Measurements from ENCODE around the gene ATP8A2. TPM values are rescaled to one million over a fixed set of nuclear protein-coding genes. Genes with fewer than 3 reads are reported as not detected.

ATP8A2 gene
- total RNA-seq, 2 donors from 2014 or later = 0.41 to 1.6 TPM

GRCh38 chr13:25927932-25928331, 556.2 kb downstream of the ATP8A2 start:
- Histone ChIP-seq H3K27ac (no peak overlapping the region), H3K9me3 (no peaks in the 10 kb centered on the region), H3K36me3 (no peaks in the 10 kb centered on the region), H3K4me1 (ENCODE audit: control insufficient read depth in 1 of 2, low read depth in 2 of 2) (no peaks in the 10 kb centered on the region), H3K27me3 (replicated peaks; ENCODE audit: insufficient read depth) (no peaks in the 10 kb centered on the region), H3K4me3 (no peak overlapping the region)
- DNase-seq (ENCODE audit: low spot score) = no peak
- no peak for TF ChIP-seq CTCF (IDR thresholded peaks at IDR 0.05)
- no peak for ATAC-seq (ENCODE audit: insufficient number of reproducible peaks, low FRiP score, low read depth)

GRCh38 chr13:25928941-25929505, 557.2 kb downstream of the ATP8A2 start:
- no peak for ATAC-seq (ENCODE audit: insufficient number of reproducible peaks, low FRiP score, low read depth)
- Histone ChIP-seq H3K36me3 (no peaks in the 10 kb centered on the region), H3K9me3 (no peaks in the 10 kb centered on the region), H3K27ac (no peak overlapping the region), H3K4me1 (ENCODE audit: control insufficient read depth in 1 of 2, low read depth in 2 of 2) (no peaks in the 10 kb centered on the region), H3K27me3 (replicated peaks; ENCODE audit: insufficient read depth) (no peaks in the 10 kb centered on the region), H3K4me3 (no peak overlapping the region)
- no peak for TF ChIP-seq CTCF (IDR thresholded peaks at IDR 0.05)
- DNase-seq (ENCODE audit: low spot score) = no peak

- Histone ChIP-seq H3K9me3 (no peaks in the 10 kb centered on the region), H3K27ac (no peak overlapping the region), H3K4me3 (no peak overlapping the region), H3K36me3 (no peaks in the 10 kb centered on the region), H3K4me1 (ENCODE audit: control insufficient read depth in 1 of 2, low read depth in 2 of 2) (no peaks in the 10 kb centered on the region), H3K27me3 (replicated peaks; ENCODE audit: insufficient read depth) (no peaks in the 10 kb centered on the region)
- DNase-seq (ENCODE audit: low spot score) = no peak
- no peak for TF ChIP-seq CTCF (IDR thresholded peaks at IDR 0.05)
- no peak for ATAC-seq (ENCODE audit: insufficient number of reproducible peaks, low FRiP score, low read depth)
These were observed 558.0 kb downstream of the ATP8A2 start for GRCh38 chr13:25929816-25930215.

GRCh38 chr13:25930653-25931052, 558.9 kb downstream of the ATP8A2 start:
- Histone ChIP-seq H3K36me3 (no peaks in the 10 kb centered on the region), H3K9me3 (no peaks in the 10 kb centered on the region), H3K4me1 (ENCODE audit: control insufficient read depth in 1 of 2, low read depth in 2 of 2) (no peaks in the 10 kb centered on the region), H3K4me3 (no peak overlapping the region), H3K27ac (no peak overlapping the region), H3K27me3 (replicated peaks; ENCODE audit: insufficient read depth) (no peaks in the 10 kb centered on the region)
- ATAC-seq (ENCODE audit: insufficient number of reproducible peaks, low FRiP score, low read depth) (no peak), DNase-seq (ENCODE audit: low spot score) (no peak)
- no peak for TF ChIP-seq CTCF (IDR thresholded peaks at IDR 0.05)

- Histone ChIP-seq H3K27me3 (replicated peaks; ENCODE audit: insufficient read depth) (no peaks in the 10 kb centered on the region), H3K4me3 (no peak overlapping the region), H3K4me1 (ENCODE audit: control insufficient read depth in 1 of 2, low read depth in 2 of 2) (no peaks in the 10 kb centered on the region), H3K27ac (no peak overlapping the region), H3K36me3 (no peaks in the 10 kb centered on the region), H3K9me3 (no peaks in the 10 kb centered on the region)
- no peak for ATAC-seq (ENCODE audit: insufficient number of reproducible peaks, low FRiP score, low read depth)
- DNase-seq (ENCODE audit: low spot score) = no peak
- no peak for TF ChIP-seq CTCF (IDR thresholded peaks at IDR 0.05)
These were observed 560.6 kb downstream of the ATP8A2 start for GRCh38 chr13:25932365-25932764.
